Astrocyte (in vitro differentiated cells and primary cell): ENCODE results near the gene ZNF740.

Source experiments
- EZH2 ChIP-seq: IDR thresholded peaks from 2 replicates; pipeline ENCODE4 v1.6.1; 2012; ENCODE audit warnings: mild to moderate bottlenecking, low read length, inconsistent platforms; ENCODE audit not compliant: insufficient read depth
- TF ChIP-seq, protein P1 (sequence below): IDR thresholded peaks from 2 replicates; pipeline ENCODE4 v1.5.1; 2011; ENCODE audit warnings: low read depth, mild to moderate bottlenecking, inconsistent platforms, low read length, moderate library complexity; ENCODE audit not compliant: insufficient read depth

DNA sequence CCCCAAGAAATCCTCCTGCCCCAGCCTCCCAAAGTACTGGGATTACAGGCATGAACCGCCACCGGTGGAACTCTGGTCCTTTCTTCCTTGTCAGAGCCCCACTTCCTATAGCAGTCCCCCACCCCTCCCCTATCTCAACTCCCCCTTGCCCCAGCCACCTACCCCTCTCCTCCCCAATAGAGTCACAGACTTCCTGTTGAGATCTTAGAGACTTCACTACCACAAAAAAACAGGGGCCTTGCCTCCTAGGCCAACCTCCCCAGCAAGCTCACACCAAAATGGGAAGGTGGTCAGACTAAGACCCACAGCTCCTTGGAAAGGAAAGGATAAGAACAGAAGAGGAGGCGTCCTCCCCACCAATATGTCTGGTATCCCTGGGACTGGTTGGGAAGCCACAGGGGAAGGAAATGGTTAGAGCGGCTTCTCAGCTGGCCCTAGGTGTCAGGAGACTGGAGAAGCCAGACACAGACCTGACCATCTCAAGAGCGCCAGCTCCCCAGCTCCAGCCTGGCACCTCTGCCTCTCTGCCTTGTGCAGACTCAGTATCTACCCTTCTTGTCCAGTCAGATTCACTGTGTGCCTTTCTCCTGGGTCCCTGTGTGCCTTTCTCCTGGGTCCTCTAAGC is 18.1 kb downstream of the ZNF740 start:
- TF ChIP-seq, protein P1, sequence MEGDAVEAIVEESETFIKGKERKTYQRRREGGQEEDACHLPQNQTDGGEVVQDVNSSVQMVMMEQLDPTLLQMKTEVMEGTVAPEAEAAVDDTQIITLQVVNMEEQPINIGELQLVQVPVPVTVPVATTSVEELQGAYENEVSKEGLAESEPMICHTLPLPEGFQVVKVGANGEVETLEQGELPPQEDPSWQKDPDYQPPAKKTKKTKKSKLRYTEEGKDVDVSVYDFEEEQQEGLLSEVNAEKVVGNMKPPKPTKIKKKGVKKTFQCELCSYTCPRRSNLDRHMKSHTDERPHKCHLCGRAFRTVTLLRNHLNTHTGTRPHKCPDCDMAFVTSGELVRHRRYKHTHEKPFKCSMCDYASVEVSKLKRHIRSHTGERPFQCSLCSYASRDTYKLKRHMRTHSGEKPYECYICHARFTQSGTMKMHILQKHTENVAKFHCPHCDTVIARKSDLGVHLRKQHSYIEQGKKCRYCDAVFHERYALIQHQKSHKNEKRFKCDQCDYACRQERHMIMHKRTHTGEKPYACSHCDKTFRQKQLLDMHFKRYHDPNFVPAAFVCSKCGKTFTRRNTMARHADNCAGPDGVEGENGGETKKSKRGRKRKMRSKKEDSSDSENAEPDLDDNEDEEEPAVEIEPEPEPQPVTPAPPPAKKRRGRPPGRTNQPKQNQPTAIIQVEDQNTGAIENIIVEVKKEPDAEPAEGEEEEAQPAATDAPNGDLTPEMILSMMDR, result no peak
- no peak for TF ChIP-seq EZH2
